HCT116 (cell line): Measurements from ENCODE around the gene PNKP. TPM values are rescaled to one million over a fixed set of nuclear protein-coding genes. Genes with fewer than 3 reads are reported as not detected.

Source experiments
- ATAC-seq: fragments of 200-7000 bp; cut with Tn5 transposase; 2 replicates; pipeline ENCODE4 v1.9.1; 2020; ENCODE audit warnings: mild to moderate bottlenecking, moderate library complexity
- BruUV-seq: library from RNA; stranded (reverse); fragments of 400-500 nt; replicated peaks from 2 replicates; lab custom pipeline; 2021; lab: Mats Ljungman, UMichigan
- CTCF ChIA-PET: fragments of 300-600 bp; sonication (Branson Sonifier 250); formaldehyde crosslinking; loops from one replicate; lab custom pipeline; 2021; ENCODE audit warnings: antibody characterized with exemption; lab: Charles Lee
- POLR2A ChIA-PET: fragments of 300-600, 350-600 bp; sonication (Branson Sonifier 250); formaldehyde crosslinking; loops from one replicate; lab custom pipeline; 2021; ENCODE audit warnings: antibody characterized with exemption; lab: Charles Lee
- RAD21 ChIA-PET, 2 experiments: fragments of 300-600 bp; sonication (Branson Sonifier 250); formaldehyde crosslinking; loops; one replicate each; lab custom pipeline; 2023; ENCODE audit warnings: low total read pairs in 2 of 2; ENCODE audit not compliant: uncharacterized antibody in 2 of 2, unreplicated experiment in 2 of 2, low non-redundant PET in 1 of 2; lab: Charles Lee
- DNase-seq: peaks from one replicate; pipeline ENCODE4 v3.0.0-alpha.2; 2010; ENCODE audit warnings: low read depth, low spot score
- H2AFZ ChIP-seq: fragments of 200-600 bp; shearing (Covaris generic), sonication (generic); 2 replicates; pipeline ENCODE4 v1.6.1; 2017; ENCODE audit warnings: low read depth, mixed run types, mixed read lengths, antibody characterized with exemption, low read length; ENCODE audit not compliant: poor library complexity, severe bottlenecking
- H3K27ac ChIP-seq: 2 replicates; pipeline ENCODE4 v1.5.1; 2012; ENCODE audit warnings: low read depth, low read length
- H3K27me3 ChIP-seq: fragments of 200-600 bp; sonication (generic); 2 replicates; pipeline ENCODE4 v1.6.1; 2016; ENCODE audit warnings: mixed run types, low read length, mixed read lengths; ENCODE audit not compliant: insufficient read depth
- H3K36me3 ChIP-seq, 2 experiments: fragments of 200-500 bp in 1 of 2; fragments of 200-600 bp in 1 of 2; sonication (Bioruptor generic) in 1 of 2; sonication (generic) in 1 of 2; 2 replicates each; pipeline versions ENCODE4 v1.5.1 to v1.6.1; 2014 to 2016; ENCODE audit warnings: low read length in 2 of 2, inconsistent platforms in 1 of 2, mixed read lengths in 1 of 2, mixed run types in 1 of 2; ENCODE audit not compliant: insufficient read depth in 2 of 2, control insufficient read depth in 1 of 2
- H3K4me1 ChIP-seq, 2 experiments: fragments of 200-600 bp in 1 of 2; sonication (generic) in 1 of 2; 2 replicates each; pipeline versions ENCODE4 v1.5.1 to v1.6.1; 2012 to 2017; ENCODE audit warnings: low read length in 2 of 2, inconsistent platforms in 1 of 2, mild to moderate bottlenecking in 1 of 2, mixed read lengths in 1 of 2, mixed run types in 1 of 2, moderate library complexity in 1 of 2; ENCODE audit not compliant: insufficient read depth in 2 of 2, control insufficient read depth in 1 of 2
- H3K4me2 ChIP-seq: fragments of 200-600 bp; sonication (generic); 2 replicates; pipeline ENCODE4 v1.6.1; 2017; ENCODE audit warnings: mixed run types, low read length, mixed read lengths
- H3K4me3 ChIP-seq, 2 experiments: fragments of 200-600 bp in 1 of 2; sonication (generic) in 1 of 2; replicated peaks in 1 of 2; 2 replicates each; pipeline ENCODE4 v1.5.1; 2011 to 2016; ENCODE audit warnings: low read length in 2 of 2, control low read depth in 1 of 2, low read depth in 1 of 2, mild to moderate bottlenecking in 1 of 2, mixed read lengths in 1 of 2, mixed run types in 1 of 2
- H3K79me2 ChIP-seq: fragments of 200-600 bp; sonication (generic); 2 replicates; pipeline ENCODE4 v1.6.1; 2017; ENCODE audit warnings: mild to moderate bottlenecking, mixed run types, low read length, moderate library complexity, mixed read lengths; ENCODE audit not compliant: insufficient read depth
- H3K9ac ChIP-seq: fragments of 200-600 bp; sonication (generic); 2 replicates; pipeline ENCODE4 v1.6.1; 2016; ENCODE audit warnings: low read length, mixed read lengths
- H3K9me2 ChIP-seq: fragments of 200-600 bp; sonication (generic), shearing (Covaris generic); 2 replicates; pipeline ENCODE4 v1.6.1; 2017; ENCODE audit warnings: mixed run types, mild to moderate bottlenecking, moderate library complexity; ENCODE audit not compliant: insufficient read depth
- H3K9me3 ChIP-seq, 2 experiments: fragments of 200-500 bp in 1 of 2; fragments of 200-600 bp in 1 of 2; sonication (Bioruptor generic) in 1 of 2; sonication (generic) in 1 of 2; 2 replicates each; pipeline ENCODE4 v1.6.1; 2014 to 2017; ENCODE audit warnings: low read length in 2 of 2, mixed read lengths in 2 of 2, inconsistent platforms in 1 of 2, low read depth in 1 of 2, mild to moderate bottlenecking in 1 of 2, mixed run types in 1 of 2, moderate library complexity in 1 of 2; ENCODE audit not compliant: control insufficient read depth in 1 of 2, insufficient read depth in 1 of 2
- H4K20me1 ChIP-seq: fragments of 200-600 bp; sonication (generic), shearing (Covaris generic); 2 replicates; pipeline ENCODE4 v1.6.1; 2017; ENCODE audit warnings: mixed run types, mild to moderate bottlenecking, moderate library complexity; ENCODE audit not compliant: insufficient read depth
- POLR2AphosphoS5 ChIP-seq: IDR thresholded peaks from 2 replicates; pipeline ENCODE4 v1.6.1; 2011; ENCODE audit warnings: mild to moderate bottlenecking, low read depth, low read length, moderate library complexity
- SIN3A ChIP-seq: IDR thresholded peaks from 2 replicates; pipeline ENCODE4 v1.6.1; 2012; ENCODE audit warnings: low read depth
- ZBTB33 ChIP-seq: IDR thresholded peaks from 2 replicates; pipeline ENCODE4 v1.6.1; 2011; ENCODE audit warnings: mild to moderate bottlenecking, low read length, moderate library complexity; ENCODE audit not compliant: insufficient replicate concordance; ENCODE audit errors: extremely low read depth
- intact Hi-C: fragments of 100-400 bp; cut with micrococcal nuclease; formaldehyde crosslinking; loops from 2 replicates; pipeline ENCODE4 v1.10.0; 2022
- total RNA-seq: library from RNA; stranded (reverse); gene quantifications from one replicate; pipeline ENCODE4 v1.2.1, GENCODE V29; 2021; ENCODE audit not compliant: unreplicated experiment
- TF ChIP-seq, protein P1 (sequence below), 3 experiments: fragments of 200-600 bp in 1 of 3; sonication (generic) in 1 of 3; IDR thresholded peaks in 2 of 3; conservative IDR thresholded peaks in 1 of 3; 2 replicates each; pipeline ENCODE4 v1.5.1; 2012 to 2017; ENCODE audit warnings: low read depth in 2 of 3, low read length in 2 of 3, antibody characterized with exemption in 1 of 3, borderline replicate concordance in 1 of 3, control low read depth in 1 of 3, mild to moderate bottlenecking in 1 of 3, mixed read lengths in 1 of 3, mixed run types in 1 of 3, moderate library complexity in 1 of 3; ENCODE audit not compliant: insufficient read depth in 1 of 3

The PNKP gene
- total RNA-seq, 1 experiment from 2014 or later: 129 TPM

DNA sequence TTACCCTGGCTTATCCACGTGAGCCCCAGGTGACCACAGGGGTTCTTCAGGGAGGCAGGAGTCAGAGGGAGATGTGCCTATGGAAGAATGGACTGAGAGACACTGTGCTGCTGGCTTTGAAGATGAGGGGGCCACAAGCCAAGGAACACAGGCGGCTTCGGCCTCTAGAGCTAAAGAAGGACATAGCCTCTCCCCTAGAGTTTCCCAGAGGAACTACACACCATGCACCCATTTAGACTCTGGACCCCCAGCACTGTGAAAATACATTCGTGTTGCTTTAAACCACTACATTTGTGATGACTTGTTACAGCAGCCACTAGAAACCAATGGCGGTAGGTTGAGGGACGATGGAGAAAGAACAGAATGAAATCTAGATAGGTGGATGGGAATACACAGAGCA lies 47.9 kb upstream of the PNKP start:
- intact Hi-C loops: no loop called here
- H3K9me2 ChIP-seq: no peaks in the 10 kb centered on the region
- no peaks in the 10 kb centered on the region for H3K9me3 ChIP-seq
- DNase-seq: no peak
- H3K9ac ChIP-seq: no peak overlapping the region
- no peaks in the 10 kb centered on the region for H3K27me3 ChIP-seq
- H4K20me1 ChIP-seq: no peaks in the 10 kb centered on the region
- no peaks in the 10 kb centered on the region for H3K4me1 ChIP-seq
- peak; percentile 32; the same call in 1 of the 2 replicates for ATAC-seq
- H2AFZ ChIP-seq: no peak overlapping the region
- no TSS peak for BruUV-seq
- H3K27ac ChIP-seq: no peak overlapping the region
- POLR2A ChIA-PET: no interaction called here
- no peak overlapping the region for H3K4me2 ChIP-seq
- no peak for TF ChIP-seq ZBTB33
- TF ChIP-seq SIN3A: no peak
- TF ChIP-seq POLR2AphosphoS5: no peak
- TF ChIP-seq, protein P1, sequence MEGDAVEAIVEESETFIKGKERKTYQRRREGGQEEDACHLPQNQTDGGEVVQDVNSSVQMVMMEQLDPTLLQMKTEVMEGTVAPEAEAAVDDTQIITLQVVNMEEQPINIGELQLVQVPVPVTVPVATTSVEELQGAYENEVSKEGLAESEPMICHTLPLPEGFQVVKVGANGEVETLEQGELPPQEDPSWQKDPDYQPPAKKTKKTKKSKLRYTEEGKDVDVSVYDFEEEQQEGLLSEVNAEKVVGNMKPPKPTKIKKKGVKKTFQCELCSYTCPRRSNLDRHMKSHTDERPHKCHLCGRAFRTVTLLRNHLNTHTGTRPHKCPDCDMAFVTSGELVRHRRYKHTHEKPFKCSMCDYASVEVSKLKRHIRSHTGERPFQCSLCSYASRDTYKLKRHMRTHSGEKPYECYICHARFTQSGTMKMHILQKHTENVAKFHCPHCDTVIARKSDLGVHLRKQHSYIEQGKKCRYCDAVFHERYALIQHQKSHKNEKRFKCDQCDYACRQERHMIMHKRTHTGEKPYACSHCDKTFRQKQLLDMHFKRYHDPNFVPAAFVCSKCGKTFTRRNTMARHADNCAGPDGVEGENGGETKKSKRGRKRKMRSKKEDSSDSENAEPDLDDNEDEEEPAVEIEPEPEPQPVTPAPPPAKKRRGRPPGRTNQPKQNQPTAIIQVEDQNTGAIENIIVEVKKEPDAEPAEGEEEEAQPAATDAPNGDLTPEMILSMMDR (IDR thresholded peaks at IDR 0.05 in 2 of 3, conservative IDR thresholded peaks at IDR 0.05 in 1 of 3; ENCODE audit: borderline replicate concordance in 1 of 3, insufficient read depth in 1 of 3, low read depth in 2 of 3, low read length in 2 of 3): peak in 2 of 3 experiments; percentile 46; a peak in 4 of 6 replicates
- peaks cover 38 to 45% of the 10 kb centered on the region in 2 experiments for H3K36me3 ChIP-seq
- H3K4me3 ChIP-seq: no peak overlapping the region
- peaks cover 95% of the 10 kb centered on the region for H3K79me2 ChIP-seq
- CTCF ChIA-PET: interaction anchor here (1.2 kb wide), 1 partner anchor 13 kb away, joined by 3 read pairs; the partner anchor contains the start of gene ATF5
- RAD21 ChIA-PET: no interaction called here
